ENCODE results near the gene LST1. TPM values are rescaled to one million over a fixed set of nuclear protein-coding genes. Genes with fewer than 3 reads are reported as not detected.

Gene LST1
- total RNA-seq, 1 donor from 2014 or later = 68.1 TPM

DNA sequence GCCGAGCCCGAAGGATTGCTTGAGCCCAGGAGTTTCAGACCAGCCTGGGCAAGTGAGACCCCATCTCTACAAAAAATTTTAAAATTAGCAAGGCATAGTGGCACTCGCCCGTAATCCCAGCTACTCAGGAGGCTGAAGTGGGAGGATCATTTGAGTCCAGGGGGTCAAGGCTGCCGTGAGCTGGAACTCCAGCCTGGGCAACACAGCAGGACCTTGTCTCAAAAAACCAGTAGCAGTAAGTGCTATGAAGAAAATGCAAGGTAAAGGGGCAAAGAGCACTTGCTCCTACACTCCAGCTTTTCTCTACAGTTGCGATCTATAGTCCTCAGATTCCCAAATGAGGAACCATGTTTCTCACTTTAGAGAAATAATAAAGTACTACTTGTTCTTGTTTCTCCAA lies 42.4 kb upstream of the LST1 start:
- Histone ChIP-seq H3K27ac (no peak overlapping the region), H3K27me3 (no peaks in the 10 kb centered on the region), H3K4me3 (no peak overlapping the region), H3K9me3 (no peaks in the 10 kb centered on the region), H3K36me3 (peaks cover 21% of the 10 kb centered on the region), H3K4me1 (peaks cover 38% of the 10 kb centered on the region)
- intact Hi-C loops (cut with DNase I) = no loop called here
- TF ChIP-seq, protein P1, sequence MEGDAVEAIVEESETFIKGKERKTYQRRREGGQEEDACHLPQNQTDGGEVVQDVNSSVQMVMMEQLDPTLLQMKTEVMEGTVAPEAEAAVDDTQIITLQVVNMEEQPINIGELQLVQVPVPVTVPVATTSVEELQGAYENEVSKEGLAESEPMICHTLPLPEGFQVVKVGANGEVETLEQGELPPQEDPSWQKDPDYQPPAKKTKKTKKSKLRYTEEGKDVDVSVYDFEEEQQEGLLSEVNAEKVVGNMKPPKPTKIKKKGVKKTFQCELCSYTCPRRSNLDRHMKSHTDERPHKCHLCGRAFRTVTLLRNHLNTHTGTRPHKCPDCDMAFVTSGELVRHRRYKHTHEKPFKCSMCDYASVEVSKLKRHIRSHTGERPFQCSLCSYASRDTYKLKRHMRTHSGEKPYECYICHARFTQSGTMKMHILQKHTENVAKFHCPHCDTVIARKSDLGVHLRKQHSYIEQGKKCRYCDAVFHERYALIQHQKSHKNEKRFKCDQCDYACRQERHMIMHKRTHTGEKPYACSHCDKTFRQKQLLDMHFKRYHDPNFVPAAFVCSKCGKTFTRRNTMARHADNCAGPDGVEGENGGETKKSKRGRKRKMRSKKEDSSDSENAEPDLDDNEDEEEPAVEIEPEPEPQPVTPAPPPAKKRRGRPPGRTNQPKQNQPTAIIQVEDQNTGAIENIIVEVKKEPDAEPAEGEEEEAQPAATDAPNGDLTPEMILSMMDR (IDR thresholded peaks at IDR 0.05) = no peak
- ATAC-seq (no peak), DNase-seq (no peak)

DNA sequence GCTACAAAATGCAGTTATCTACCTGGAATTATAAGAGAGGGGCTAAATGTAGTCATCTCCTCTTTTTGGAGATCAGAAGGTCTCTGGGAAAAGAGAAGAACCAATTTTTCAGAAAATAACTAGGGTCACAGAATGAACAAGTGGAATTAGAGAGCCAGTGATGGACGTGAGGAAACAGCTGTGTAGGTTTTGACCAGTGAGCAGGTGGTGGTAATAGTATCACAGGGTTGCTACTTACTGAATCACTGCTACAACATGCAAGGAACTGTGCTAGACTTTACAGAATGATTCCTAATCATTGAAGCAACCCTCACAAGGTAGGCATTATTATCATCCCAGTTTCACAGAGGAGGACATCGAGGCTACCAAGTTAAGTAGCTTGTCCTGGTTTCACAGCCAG lies 41.4 kb upstream of the LST1 start:
- Histone ChIP-seq H3K4me1 (peaks cover 28% of the 10 kb centered on the region), H3K36me3 (peaks cover 20% of the 10 kb centered on the region), H3K9me3 (no peaks in the 10 kb centered on the region), H3K27ac (no peak overlapping the region), H3K4me3 (no peak overlapping the region), H3K27me3 (no peaks in the 10 kb centered on the region)
- DNase-seq = no peak
- ATAC-seq = no peak
- TF ChIP-seq, protein P1 (IDR thresholded peaks at IDR 0.05) = no peak
- intact Hi-C loops (cut with DNase I) = loop anchor here (5.0 kb wide), 1 partner anchor 53 kb away; no protein-coding TSS in a partner anchor

DNA sequence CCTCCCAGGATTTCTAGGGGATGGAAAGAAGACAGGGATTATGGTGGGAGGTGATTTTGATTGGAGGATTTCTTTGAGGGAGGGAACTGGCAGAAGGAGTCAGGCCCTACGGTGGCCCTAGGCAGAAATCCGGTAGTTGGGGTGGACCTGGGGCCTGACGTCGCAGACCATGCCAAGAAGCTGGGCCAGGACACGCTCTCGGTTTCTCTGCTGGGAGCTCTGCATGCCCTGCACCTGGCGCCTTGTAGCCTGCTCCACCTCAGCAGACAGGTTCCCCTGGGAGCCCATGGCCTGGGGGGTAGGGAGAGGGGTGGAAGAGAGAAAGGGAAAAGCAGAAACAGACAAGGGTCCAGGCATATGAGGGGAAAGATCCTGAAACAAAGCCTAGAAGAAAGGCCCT lies 40.8 kb upstream of the LST1 start:
- TF ChIP-seq, protein P1 (IDR thresholded peaks at IDR 0.05) = no peak
- no peaks in the 10 kb centered on the region for H3K9me3 ChIP-seq

DNA sequence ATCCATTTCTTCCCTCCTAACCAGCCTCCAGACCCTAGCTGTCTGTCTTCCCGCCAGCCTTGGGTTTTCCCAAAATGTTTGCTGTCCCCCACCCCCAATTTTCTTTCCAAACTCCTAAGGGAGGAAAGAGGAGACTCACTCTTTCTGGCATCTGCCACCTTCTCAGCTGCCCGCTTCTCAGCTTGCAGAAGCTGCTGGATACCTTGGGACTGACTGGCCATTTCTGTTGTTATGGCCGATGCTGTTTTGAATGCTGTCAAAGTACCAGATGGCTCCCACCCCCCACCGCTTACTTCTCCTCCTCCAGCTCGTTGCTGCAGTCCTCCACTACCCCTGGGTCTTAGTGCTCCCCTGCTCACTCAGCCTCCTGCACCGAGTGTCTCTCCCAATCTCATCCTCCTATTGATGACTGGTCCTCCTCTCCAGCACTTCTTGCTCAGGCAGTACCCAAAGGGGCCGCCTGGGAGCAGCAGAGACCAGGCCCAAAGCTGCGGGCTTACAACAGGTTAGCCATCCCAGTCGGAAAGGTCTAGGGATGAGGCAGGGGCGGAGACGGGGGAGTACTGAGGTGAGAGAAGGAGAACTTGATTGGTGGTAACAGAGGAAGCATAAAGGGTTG lies 39.6 kb upstream of the LST1 start, which contains the start of gene ATP6V1G2:
ATP6V1G2 (minus strand) TSS at position 270 of the 619 bp plus-strand sequence; CDS start at position 221, 49 bp downstream.
- DNase-seq (peak; percentile 92), ATAC-seq (peak; percentile 83)
- Histone ChIP-seq H3K4me3 (peak within 1 kb of the TSS; percentile 60), H3K36me3 (peaks cover 25% of the 10 kb centered on the region), H3K4me1 (peaks cover 18% of the 10 kb centered on the region), H3K27ac (peak within 1 kb of the TSS; percentile 89), H3K27me3 (no peaks in the 10 kb centered on the region), H3K9me3 (no peaks in the 10 kb centered on the region)
- TF ChIP-seq, protein P1 (IDR thresholded peaks at IDR 0.05) = peak; percentile 91
- intact Hi-C loops (cut with DNase I) = loop anchor here (5.0 kb wide), 1 partner anchor 51 kb away; no protein-coding TSS in a partner anchor

More for the DNA sequence above, 40.8 kb upstream of the LST1 start:
- H3K4me3 ChIP-seq = no peak overlapping the region
- intact Hi-C loops (cut with DNase I) = loop anchor here (5.0 kb wide), 1 partner anchor 52 kb away; no protein-coding TSS in a partner anchor
- no peak for ATAC-seq
- no peak overlapping the region for H3K27ac ChIP-seq
- peaks cover 19% of the 10 kb centered on the region for H3K36me3 ChIP-seq
- no peak for DNase-seq
- peaks cover 22% of the 10 kb centered on the region for H3K4me1 ChIP-seq
- H3K27me3 ChIP-seq = no peaks in the 10 kb centered on the region

DNA sequence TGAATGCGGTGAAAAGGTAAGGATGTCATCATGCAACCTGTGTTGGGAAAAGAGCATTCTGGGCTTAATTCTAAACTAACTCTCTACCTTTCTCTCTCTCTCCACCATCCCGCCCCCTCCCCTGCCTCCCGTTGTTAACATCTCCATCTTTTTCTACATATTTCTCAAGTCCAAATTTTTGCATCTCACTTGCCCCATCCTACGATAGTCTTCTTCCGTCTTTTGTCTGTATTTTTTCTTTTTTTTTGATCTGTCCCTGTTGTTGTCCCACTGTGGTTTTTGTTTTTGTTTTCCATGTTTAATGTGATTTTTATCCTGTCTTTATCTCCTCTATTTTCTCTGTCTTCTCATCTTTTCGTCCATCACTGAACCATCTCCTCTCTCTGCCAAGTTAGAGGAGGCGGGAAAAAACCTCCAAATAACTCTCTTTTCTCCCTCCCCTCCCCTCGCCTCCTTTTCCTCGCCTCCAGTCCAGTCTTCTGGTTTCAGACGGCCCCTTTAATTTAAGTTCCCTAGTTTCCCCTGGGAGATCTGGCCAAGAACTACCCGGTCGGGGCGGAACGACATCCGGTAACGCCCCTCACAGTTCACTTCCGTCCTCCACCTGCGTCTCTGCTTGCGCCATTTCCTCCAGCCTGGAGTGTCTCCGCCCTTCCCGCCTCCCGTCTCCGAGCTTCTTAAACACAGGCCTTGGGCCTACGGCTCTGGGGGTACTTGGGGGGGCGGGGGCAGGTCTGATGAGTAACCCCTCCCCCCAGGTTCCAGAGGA lies 38.9 kb upstream of the LST1 start, which contains the start of gene NFKBIL1:
NFKBIL1 (plus strand) TSS at position 651 of the 769 bp plus-strand sequence; CDS start at position 738, 87 bp downstream.
- peaks cover 25% of the 10 kb centered on the region for H3K36me3 ChIP-seq
- DNase-seq = peak; percentile 95
- ATAC-seq = peak; percentile 96
- TF ChIP-seq, protein P1 (IDR thresholded peaks at IDR 0.05) = no peak
- H3K4me3 ChIP-seq = peak within 1 kb of the TSS; percentile 60
- no peaks in the 10 kb centered on the region for H3K9me3 ChIP-seq
- intact Hi-C loops (cut with DNase I) = loop anchor here (5.0 kb wide), 1 partner anchor 50 kb away; no protein-coding TSS in a partner anchor
- no peaks in the 10 kb centered on the region for H3K27me3 ChIP-seq
- peak within 1 kb of the TSS; percentile 89 for H3K27ac ChIP-seq
- peaks cover 18% of the 10 kb centered on the region for H3K4me1 ChIP-seq

All from upper lobe of right lung (tissue), 1 donor.